WTC11 (cell line): ENCODE results near the gene LDLRAD3. TPM values are rescaled to one million over a fixed set of nuclear protein-coding genes. Genes with fewer than 3 reads are reported as not detected.

Experiments
- ATAC-seq: fragments of 200-7000 bp; cut with Tn5 transposase; 2 replicates; pipeline ENCODE4 v1.10.0; 2021; ENCODE audit warnings: mild to moderate bottlenecking, moderate library complexity
- CTCF ChIA-PET: fragments of 300-600 bp; sonication (Branson Sonifier 250); formaldehyde crosslinking; loops from one replicate; lab custom pipeline; 2021; ENCODE audit warnings: antibody characterized with exemption; lab: Charles Lee
- POLR2A ChIA-PET: fragments of 350-600 bp; sonication (Branson Sonifier 250); formaldehyde crosslinking; loops from one replicate; lab custom pipeline; 2021; ENCODE audit warnings: antibody characterized with exemption; lab: Charles Lee
- DNase-seq: peaks from one replicate; pipeline ENCODE4 v3.0.0; 2021; ENCODE audit warnings: low spot score
- H3K27ac Mint-ChIP-seq: 2 replicates; pipeline ENCODE4 v1.8.0; 2021; ENCODE audit warnings: mixed read lengths
- H3K27me3 Mint-ChIP-seq: 2 replicates; pipeline ENCODE4 v1.8.0; 2021; ENCODE audit warnings: low read depth, mild to moderate bottlenecking, moderate library complexity, mixed read lengths
- H3K36me3 Mint-ChIP-seq: 2 replicates; pipeline ENCODE4 v1.8.0; 2021; ENCODE audit warnings: mixed read lengths
- H3K4me1 Mint-ChIP-seq: 2 replicates; pipeline ENCODE4 v1.8.0; 2022; ENCODE audit warnings: mixed read lengths
- H3K4me3 Mint-ChIP-seq: 2 replicates; pipeline ENCODE4 v1.8.0; 2021; ENCODE audit warnings: mild to moderate bottlenecking, moderate library complexity, mixed read lengths
- H3K9me3 Mint-ChIP-seq: 2 replicates; pipeline ENCODE4 v1.8.0; 2021; ENCODE audit warnings: mixed read lengths
- CREB1 ChIP-seq: sonication (generic); formaldehyde crosslinking; IDR thresholded peaks from 2 replicates; pipeline ENCODE4 v1.8.0; 2023; ENCODE audit warnings: mild to moderate bottlenecking, missing genetic modification reagents
- ELF4 ChIP-seq: sonication (generic); formaldehyde crosslinking; IDR thresholded peaks from 2 replicates; pipeline ENCODE4 v1.8.1; 2022; ENCODE audit warnings: low read depth, mild to moderate bottlenecking, moderate library complexity, missing genetic modification reagents
- FOXP1 ChIP-seq: sonication (generic); formaldehyde crosslinking; IDR thresholded peaks from 2 replicates; pipeline ENCODE4 v1.8.0; 2022; ENCODE audit warnings: missing genetic modification reagents, mild to moderate bottlenecking, moderate library complexity, borderline replicate concordance
- GABPB1 ChIP-seq: sonication (generic); formaldehyde crosslinking; IDR thresholded peaks from 2 replicates; pipeline ENCODE4 v1.8.1; 2023; ENCODE audit warnings: mild to moderate bottlenecking, missing genetic modification reagents
- GTF2I ChIP-seq: fragments of 250-450 bp; sonication (Bioruptor Pico); conservative IDR thresholded peaks from 2 replicates; pipeline ENCODE4 v1.4.0; 2021; ENCODE audit warnings: mild to moderate bottlenecking
- NFYB ChIP-seq: sonication (generic); formaldehyde crosslinking; conservative IDR thresholded peaks from 2 replicates; pipeline ENCODE4 v1.8.0; 2022; ENCODE audit warnings: low read depth, missing genetic modification reagents
- RELA ChIP-seq: sonication (generic); formaldehyde crosslinking; IDR thresholded peaks from 2 replicates; pipeline ENCODE4 v1.8.1; 2022; ENCODE audit warnings: missing genetic modification reagents, mild to moderate bottlenecking, borderline replicate concordance
- SMAD3 ChIP-seq: sonication (generic); formaldehyde crosslinking; IDR thresholded peaks from 2 replicates; pipeline ENCODE4 v1.8.0; 2022; ENCODE audit warnings: missing genetic modification reagents, mild to moderate bottlenecking, borderline replicate concordance
- SMAD4 ChIP-seq: sonication (generic); formaldehyde crosslinking; IDR thresholded peaks from 2 replicates; pipeline ENCODE4 v1.8.0; 2022; ENCODE audit warnings: mild to moderate bottlenecking, missing genetic modification reagents
- SP1 ChIP-seq: sonication (generic); formaldehyde crosslinking; conservative IDR thresholded peaks from 2 replicates; pipeline ENCODE4 v1.8.1; 2022; ENCODE audit warnings: missing genetic modification reagents
- TEAD4 ChIP-seq: sonication (generic); formaldehyde crosslinking; IDR thresholded peaks from 2 replicates; pipeline ENCODE4 v1.8.0; 2022; ENCODE audit warnings: mild to moderate bottlenecking, missing genetic modification reagents
- ZNF138 ChIP-seq: sonication (generic); formaldehyde crosslinking; conservative IDR thresholded peaks from 2 replicates; pipeline ENCODE4 v1.8.1; 2022; ENCODE audit warnings: mild to moderate bottlenecking, moderate library complexity, missing genetic modification reagents
- ZNF671 ChIP-seq: fragments of 250-450 bp; sonication (Bioruptor Pico); IDR thresholded peaks from 2 replicates; pipeline ENCODE4 v1.8.0; 2021; ENCODE audit warnings: mild to moderate bottlenecking
- total RNA-seq: library from RNA; stranded (reverse); gene quantifications from 3 replicates; pipeline ENCODE4 v1.2.3, GENCODE V29; 2021
- TF ChIP-seq, protein P1 (sequence below): sonication (generic); formaldehyde crosslinking; IDR thresholded peaks from 2 replicates; pipeline ENCODE4 v1.8.1; 2023; ENCODE audit warnings: mild to moderate bottlenecking, missing genetic modification reagents
- TF ChIP-seq, protein P2 (sequence below): sonication (generic); formaldehyde crosslinking; conservative IDR thresholded peaks from 2 replicates; pipeline ENCODE4 v1.8.1; 2023; ENCODE audit warnings: mild to moderate bottlenecking, low read depth, missing genetic modification reagents, moderate library complexity
- TF ChIP-seq, protein P3 (sequence below): fragments of 250-450 bp; sonication (Bioruptor Pico); IDR thresholded peaks from 2 replicates; pipeline ENCODE4 v1.8.0; 2021; ENCODE audit warnings: mild to moderate bottlenecking
- TF ChIP-seq, protein P4 (sequence below): sonication (generic); formaldehyde crosslinking; IDR thresholded peaks from 2 replicates; pipeline ENCODE4 v1.8.0; 2023; ENCODE audit warnings: mild to moderate bottlenecking, missing genetic modification reagents
- TF ChIP-seq, protein P5 (sequence below): fragments of 250-450 bp; sonication (Bioruptor Pico); conservative IDR thresholded peaks from 2 replicates; pipeline ENCODE4 v1.9.0; 2021; ENCODE audit warnings: mild to moderate bottlenecking

LDLRAD3 gene
- total RNA-seq, 1 experiment from 2014 or later = 14.5 TPM

DNA sequence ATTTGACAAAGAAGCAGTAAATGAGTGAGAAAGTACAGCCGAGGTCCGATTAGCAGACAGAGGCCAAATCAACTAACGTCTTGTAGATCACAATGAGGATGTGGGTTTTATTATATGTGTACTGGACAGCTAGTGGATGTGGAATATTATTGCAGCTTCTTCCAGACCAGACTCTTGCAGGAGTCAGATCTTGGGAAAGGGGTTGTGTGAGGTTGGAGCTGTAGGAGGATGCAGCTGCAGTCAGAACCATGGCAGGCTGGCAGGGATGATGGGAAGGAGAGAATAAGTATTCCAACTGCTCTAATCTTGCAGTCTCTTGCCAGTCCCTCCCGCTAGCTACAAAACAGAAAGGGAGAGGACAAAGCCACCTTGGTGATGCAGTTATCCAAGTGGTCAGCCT lies 46.8 kb upstream of the LDLRAD3 start:
- no peak for TF ChIP-seq ELF4 (CRISPR knock-in tag)
- no peak for TF ChIP-seq SMAD3 (CRISPR knock-in tag)
- Mint-ChIP-seq H3K27me3 (peaks cover 2% of the 10 kb centered on the region; the same call in 1 of the 2 replicates), H3K27ac (no peak overlapping the region), H3K36me3 (peaks cover 6% of the 10 kb centered on the region), H3K9me3 (peaks cover 22% of the 10 kb centered on the region), H3K4me3 (no peak overlapping the region), H3K4me1 (peaks cover 14% of the 10 kb centered on the region)
- ChIA-PET CTCF (interaction anchor here (1.1 to 2.0 kb wide), 4 partner anchors 20 to 173 kb away, joined by 3 to 5 read pairs (median 4); no protein-coding TSS in a partner anchor), POLR2A (no interaction called here)
- ATAC-seq = no peak
- no peak for DNase-seq

DNA sequence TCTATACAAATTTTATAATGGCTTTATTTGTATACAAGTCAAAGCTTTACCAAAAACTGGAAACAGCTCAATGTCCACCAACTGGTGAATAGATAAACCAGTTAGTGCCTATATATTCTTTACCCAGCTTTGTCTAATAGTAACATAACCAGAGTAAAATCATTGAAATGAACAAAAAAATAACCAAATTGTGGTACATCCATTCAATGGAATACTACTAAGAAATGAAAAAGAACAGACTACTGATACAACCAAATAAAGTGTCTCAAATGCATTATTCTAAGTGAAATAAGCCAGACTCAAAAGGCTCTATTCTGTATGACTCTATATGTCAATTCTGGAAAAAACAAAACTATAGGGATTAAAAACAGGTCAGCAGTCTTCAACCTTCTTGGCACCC lies 40.9 kb upstream of the LDLRAD3 start:
- Mint-ChIP-seq H3K9me3 (peaks cover 46% of the 10 kb centered on the region), H3K27me3 (0 out of 2 replicates have a peak, but pooled peaks cover 4% of the 10 kb centered on the region), H3K27ac (no peak overlapping the region), H3K36me3 (peaks cover 20% of the 10 kb centered on the region), H3K4me1 (no peaks in the 10 kb centered on the region), H3K4me3 (no peak overlapping the region)
- POLR2A ChIA-PET = no interaction called here
- TF ChIP-seq CREB1 = no peak
- no peak for TF ChIP-seq ELF4 (CRISPR knock-in tag)
- TF ChIP-seq ZNF138 (CRISPR knock-in tag) = no peak
- no peak for TF ChIP-seq GABPB1 (CRISPR knock-in tag)
- TF ChIP-seq, protein P1, sequence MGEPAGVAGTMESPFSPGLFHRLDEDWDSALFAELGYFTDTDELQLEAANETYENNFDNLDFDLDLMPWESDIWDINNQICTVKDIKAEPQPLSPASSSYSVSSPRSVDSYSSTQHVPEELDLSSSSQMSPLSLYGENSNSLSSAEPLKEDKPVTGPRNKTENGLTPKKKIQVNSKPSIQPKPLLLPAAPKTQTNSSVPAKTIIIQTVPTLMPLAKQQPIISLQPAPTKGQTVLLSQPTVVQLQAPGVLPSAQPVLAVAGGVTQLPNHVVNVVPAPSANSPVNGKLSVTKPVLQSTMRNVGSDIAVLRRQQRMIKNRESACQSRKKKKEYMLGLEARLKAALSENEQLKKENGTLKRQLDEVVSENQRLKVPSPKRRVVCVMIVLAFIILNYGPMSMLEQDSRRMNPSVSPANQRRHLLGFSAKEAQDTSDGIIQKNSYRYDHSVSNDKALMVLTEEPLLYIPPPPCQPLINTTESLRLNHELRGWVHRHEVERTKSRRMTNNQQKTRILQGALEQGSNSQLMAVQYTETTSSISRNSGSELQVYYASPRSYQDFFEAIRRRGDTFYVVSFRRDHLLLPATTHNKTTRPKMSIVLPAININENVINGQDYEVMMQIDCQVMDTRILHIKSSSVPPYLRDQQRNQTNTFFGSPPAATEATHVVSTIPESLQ = no peak
- peak; percentile 83 for TF ChIP-seq GTF2I
- no peak for TF ChIP-seq ZNF671
- DNase-seq = no peak
- ATAC-seq = no peak
- CTCF ChIA-PET = no interaction called here

DNA sequence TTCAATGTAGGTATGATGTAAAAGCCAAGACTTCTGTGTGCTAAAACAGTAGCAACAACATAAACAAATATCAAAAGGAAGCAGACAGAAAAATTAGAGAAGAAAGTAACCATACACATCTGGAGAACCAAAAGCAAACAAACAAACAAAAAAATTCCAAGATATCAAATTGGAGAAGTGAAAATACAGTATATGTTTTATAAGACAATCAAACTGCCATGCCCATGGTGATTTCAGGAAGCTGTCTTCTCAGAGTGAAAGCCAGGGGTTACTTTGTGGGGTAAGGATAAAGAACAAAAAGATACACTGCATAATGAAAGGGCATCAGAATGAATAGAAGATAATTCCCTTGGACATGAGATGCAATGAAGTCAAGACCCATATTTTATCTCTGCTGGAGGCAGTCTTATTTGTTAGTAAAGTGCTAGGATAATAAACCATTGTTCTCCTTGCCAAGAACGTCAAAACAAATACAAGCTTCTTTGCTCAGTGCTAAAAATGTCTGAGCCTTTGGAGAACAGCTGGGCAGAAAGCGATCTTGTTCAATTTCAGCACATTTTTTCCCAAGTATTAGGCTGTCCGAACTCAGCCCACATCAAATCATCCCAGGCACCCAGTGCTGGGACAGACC lies 38.1 kb upstream of the LDLRAD3 start:
- TF ChIP-seq, protein P2, sequence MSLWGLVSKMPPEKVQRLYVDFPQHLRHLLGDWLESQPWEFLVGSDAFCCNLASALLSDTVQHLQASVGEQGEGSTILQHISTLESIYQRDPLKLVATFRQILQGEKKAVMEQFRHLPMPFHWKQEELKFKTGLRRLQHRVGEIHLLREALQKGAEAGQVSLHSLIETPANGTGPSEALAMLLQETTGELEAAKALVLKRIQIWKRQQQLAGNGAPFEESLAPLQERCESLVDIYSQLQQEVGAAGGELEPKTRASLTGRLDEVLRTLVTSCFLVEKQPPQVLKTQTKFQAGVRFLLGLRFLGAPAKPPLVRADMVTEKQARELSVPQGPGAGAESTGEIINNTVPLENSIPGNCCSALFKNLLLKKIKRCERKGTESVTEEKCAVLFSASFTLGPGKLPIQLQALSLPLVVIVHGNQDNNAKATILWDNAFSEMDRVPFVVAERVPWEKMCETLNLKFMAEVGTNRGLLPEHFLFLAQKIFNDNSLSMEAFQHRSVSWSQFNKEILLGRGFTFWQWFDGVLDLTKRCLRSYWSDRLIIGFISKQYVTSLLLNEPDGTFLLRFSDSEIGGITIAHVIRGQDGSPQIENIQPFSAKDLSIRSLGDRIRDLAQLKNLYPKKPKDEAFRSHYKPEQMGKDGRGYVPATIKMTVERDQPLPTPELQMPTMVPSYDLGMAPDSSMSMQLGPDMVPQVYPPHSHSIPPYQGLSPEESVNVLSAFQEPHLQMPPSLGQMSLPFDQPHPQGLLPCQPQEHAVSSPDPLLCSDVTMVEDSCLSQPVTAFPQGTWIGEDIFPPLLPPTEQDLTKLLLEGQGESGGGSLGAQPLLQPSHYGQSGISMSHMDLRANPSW (CRISPR knock-in tag) = no peak
- TF ChIP-seq, protein P3, sequence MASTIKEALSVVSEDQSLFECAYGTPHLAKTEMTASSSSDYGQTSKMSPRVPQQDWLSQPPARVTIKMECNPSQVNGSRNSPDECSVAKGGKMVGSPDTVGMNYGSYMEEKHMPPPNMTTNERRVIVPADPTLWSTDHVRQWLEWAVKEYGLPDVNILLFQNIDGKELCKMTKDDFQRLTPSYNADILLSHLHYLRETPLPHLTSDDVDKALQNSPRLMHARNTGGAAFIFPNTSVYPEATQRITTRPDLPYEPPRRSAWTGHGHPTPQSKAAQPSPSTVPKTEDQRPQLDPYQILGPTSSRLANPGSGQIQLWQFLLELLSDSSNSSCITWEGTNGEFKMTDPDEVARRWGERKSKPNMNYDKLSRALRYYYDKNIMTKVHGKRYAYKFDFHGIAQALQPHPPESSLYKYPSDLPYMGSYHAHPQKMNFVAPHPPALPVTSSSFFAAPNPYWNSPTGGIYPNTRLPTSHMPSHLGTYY = no peak
- TF ChIP-seq SP1 (CRISPR knock-in tag) = no peak
- TF ChIP-seq GABPB1 (CRISPR knock-in tag) = no peak
- no peak for TF ChIP-seq GTF2I
- TF ChIP-seq CREB1 = no peak
- TF ChIP-seq, protein P4, sequence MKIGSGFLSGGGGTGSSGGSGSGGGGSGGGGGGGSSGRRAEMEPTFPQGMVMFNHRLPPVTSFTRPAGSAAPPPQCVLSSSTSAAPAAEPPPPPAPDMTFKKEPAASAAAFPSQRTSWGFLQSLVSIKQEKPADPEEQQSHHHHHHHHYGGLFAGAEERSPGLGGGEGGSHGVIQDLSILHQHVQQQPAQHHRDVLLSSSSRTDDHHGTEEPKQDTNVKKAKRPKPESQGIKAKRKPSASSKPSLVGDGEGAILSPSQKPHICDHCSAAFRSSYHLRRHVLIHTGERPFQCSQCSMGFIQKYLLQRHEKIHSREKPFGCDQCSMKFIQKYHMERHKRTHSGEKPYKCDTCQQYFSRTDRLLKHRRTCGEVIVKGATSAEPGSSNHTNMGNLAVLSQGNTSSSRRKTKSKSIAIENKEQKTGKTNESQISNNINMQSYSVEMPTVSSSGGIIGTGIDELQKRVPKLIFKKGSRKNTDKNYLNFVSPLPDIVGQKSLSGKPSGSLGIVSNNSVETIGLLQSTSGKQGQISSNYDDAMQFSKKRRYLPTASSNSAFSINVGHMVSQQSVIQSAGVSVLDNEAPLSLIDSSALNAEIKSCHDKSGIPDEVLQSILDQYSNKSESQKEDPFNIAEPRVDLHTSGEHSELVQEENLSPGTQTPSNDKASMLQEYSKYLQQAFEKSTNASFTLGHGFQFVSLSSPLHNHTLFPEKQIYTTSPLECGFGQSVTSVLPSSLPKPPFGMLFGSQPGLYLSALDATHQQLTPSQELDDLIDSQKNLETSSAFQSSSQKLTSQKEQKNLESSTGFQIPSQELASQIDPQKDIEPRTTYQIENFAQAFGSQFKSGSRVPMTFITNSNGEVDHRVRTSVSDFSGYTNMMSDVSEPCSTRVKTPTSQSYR (CRISPR knock-in tag) = no peak
- TF ChIP-seq, protein P5, sequence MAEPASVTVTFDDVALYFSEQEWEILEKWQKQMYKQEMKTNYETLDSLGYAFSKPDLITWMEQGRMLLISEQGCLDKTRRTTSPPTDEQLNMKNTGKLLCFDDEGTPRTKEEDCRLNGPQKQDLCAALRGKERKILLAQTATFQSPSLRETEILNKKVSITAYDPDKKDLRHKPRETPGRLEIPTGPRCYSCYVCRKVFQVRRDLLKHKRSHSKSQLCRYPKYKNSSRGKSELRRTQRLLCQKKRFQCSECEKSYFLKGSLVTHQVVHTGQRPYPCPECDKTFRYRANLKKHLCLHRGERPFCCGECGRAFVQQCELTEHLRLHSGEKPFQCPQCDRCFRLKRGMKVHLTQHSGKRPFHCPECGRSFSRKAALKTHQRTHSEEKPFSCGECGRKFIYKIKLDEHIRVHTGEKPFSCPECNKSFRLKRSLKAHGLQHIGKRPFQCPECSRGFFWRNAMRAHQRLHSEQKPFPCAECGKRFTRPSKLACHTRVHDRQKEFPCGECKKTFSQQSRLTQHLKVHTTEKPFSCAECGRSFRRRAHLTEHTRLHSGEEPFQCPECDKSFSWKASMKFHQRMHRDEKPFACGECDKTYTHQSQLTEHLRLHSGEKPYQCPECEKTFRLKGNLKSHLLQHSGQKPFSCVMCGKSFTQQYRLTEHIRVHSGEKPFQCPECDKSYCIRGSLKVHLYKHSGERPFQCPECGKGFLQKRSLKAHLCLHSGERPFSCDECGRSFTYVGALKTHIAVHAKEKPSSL (CRISPR knock-in tag) = no peak
- TF ChIP-seq NFYB (CRISPR knock-in tag) = no peak
- no peak for TF ChIP-seq FOXP1
- TF ChIP-seq RELA = no peak
- TF ChIP-seq SMAD4 = no peak
- TF ChIP-seq TEAD4 (CRISPR knock-in tag) = no peak
- POLR2A ChIA-PET = no interaction called here
- ATAC-seq (no peak), DNase-seq (no peak)
- Mint-ChIP-seq H3K27ac (no peak overlapping the region), H3K4me3 (no peak overlapping the region), H3K4me1 (peaks cover 8% of the 10 kb centered on the region), H3K9me3 (peaks cover 39% of the 10 kb centered on the region), H3K27me3 (0 out of 2 replicates have a peak, but pooled peaks cover 4% of the 10 kb centered on the region), H3K36me3 (peaks cover 20% of the 10 kb centered on the region)
- CTCF ChIA-PET = no interaction called here
